ENCODE measurements around the gene STK10.

DNA sequence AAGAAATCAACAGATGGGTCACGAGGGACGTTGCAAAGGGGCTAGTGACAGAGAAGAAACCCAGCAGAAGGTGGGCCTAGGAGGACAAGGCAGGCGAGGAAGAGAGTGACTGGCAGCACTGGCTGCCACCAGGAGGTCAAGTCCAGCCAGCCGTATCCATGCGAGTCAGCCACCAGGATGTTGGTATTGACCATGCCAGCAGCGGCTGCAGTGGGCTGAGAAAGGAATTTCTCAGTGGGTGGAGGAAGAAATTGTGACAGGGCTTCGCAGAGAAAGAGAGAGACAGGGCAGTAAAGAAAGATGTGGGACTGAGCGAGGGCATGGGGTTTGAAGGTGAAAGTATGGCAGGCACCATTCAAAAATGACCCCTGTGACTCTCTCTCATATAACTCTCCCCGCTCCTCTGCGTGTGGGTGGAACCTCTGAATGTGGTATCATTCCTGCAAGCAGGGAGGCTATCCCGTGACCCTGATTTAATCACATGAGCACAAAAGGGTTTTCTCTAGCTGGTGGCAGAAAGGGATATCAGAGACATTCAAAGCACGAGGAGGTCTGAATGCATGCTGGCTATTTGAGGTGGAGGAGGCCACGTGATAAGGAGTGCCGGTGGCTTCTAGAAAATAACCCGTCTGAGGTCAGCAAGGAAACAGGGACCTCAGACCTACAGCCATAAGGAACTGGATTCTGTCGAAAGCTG is 136.2 kb downstream of the STK10 start:
- TF ChIP-seq, protein P1, sequence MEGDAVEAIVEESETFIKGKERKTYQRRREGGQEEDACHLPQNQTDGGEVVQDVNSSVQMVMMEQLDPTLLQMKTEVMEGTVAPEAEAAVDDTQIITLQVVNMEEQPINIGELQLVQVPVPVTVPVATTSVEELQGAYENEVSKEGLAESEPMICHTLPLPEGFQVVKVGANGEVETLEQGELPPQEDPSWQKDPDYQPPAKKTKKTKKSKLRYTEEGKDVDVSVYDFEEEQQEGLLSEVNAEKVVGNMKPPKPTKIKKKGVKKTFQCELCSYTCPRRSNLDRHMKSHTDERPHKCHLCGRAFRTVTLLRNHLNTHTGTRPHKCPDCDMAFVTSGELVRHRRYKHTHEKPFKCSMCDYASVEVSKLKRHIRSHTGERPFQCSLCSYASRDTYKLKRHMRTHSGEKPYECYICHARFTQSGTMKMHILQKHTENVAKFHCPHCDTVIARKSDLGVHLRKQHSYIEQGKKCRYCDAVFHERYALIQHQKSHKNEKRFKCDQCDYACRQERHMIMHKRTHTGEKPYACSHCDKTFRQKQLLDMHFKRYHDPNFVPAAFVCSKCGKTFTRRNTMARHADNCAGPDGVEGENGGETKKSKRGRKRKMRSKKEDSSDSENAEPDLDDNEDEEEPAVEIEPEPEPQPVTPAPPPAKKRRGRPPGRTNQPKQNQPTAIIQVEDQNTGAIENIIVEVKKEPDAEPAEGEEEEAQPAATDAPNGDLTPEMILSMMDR (conservative IDR thresholded peaks at IDR 0.05), result no peak
- TF ChIP-seq ZFX (IDR thresholded peaks at IDR 0.05), result no peak
